Inferior parietal cortex (tissue), 1 donor: ENCODE measurements around the gene DEFB132.
A peak's percentile ranks its signal among the peaks of the same experiment; 100 is the strongest.
"Not testable (repeated sequence)": the region's sequence is repeated elsewhere in the genome, so short reads cannot be mapped to it uniquely, and the experiment has no call there.

Source experiments
- DNase-seq: peaks from one replicate; pipeline ENCODE4 v3.0.0-alpha.2; 2016; ENCODE audit errors: extremely low spot score

DEFB132 gene, protein sequence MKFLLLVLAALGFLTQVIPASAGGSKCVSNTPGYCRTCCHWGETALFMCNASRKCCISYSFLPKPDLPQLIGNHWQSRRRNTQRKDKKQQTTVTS

DNA sequence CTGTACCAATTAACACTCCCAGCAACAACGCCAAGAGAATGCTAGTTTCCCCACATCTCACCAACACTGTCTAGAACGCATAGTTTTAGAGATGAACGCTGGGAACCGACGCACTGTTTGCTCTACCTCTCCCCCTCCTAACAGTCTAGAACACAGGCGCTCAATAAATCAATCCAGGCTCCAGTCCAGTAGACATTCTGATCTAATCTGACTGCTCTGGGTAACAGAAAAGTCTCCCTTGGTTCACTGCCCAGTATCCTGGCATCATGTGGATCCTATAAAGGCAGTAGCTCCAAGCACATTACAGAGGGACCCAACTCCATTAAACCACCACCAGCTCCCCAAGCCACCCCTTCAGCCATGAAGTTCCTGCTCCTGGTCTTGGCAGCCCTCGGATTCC lies at the start of gene DEFB132:
DEFB132 (plus strand) TSS at position 306 of the 400 bp plus-strand sequence; CDS start at position 361, 55 bp downstream.
- no peak for DNase-seq

DNA sequence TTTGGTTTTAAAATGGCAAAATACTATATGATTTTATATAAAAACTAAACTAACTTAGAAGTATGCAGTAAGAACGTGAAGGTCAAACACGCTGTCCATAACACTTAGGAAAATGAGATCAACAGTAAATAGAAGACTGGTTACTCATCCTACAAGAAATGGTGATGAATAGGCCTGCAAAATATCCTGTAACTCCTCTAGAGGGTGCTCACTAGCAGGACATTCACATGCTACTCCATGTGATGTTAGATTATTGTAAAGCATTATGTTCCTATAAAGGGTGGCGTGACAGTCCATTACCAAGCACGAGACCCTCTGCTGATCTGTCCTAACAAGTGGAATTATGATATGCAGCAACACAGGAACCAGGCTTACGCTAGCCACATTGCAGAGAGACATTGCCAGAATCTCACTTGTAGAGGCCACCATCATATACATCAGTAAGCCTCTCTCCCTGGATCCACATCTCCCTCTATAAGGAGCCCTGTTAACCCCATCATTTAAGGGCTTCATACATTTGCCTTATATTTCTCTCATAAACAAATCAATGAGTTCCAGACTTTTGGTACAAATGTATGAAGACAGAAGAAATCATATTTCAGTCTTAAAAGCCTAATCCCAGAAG lies 48.5 kb upstream of the DEFB132 start:
- peak; percentile 34 for DNase-seq

DNA sequence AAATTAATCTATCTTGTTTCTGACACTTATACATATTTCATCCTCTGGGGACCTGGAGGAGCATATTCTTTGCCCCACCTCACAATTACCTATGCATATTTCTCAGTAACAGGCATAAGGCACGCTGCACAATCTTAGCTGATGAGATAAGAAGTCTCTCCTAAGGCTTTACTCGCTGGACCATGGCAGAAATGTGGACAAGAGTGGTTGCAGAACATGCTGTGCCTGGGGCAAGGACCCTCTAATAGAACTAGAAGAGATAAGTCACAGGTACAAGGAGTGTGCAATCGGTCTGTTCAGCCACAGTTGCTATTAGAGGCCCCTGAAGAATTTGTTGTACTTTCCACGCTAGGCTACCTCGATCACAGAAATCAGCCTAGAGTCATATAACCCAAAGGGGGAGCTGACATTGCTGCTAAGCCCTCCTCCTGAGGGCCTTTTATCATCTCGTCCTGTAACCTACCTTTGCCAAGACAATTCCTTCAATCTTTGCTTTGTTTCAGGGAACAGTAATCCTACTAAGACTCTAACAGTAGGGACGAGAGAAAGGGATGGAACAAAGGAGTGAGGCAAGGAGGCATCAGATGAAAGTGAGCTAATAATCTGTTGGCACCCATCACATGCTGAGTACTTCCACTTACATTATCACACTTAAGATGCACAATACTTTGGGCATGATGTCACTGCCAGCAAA lies 46.6 kb upstream of the DEFB132 start:
- DNase-seq = no peak

DNA sequence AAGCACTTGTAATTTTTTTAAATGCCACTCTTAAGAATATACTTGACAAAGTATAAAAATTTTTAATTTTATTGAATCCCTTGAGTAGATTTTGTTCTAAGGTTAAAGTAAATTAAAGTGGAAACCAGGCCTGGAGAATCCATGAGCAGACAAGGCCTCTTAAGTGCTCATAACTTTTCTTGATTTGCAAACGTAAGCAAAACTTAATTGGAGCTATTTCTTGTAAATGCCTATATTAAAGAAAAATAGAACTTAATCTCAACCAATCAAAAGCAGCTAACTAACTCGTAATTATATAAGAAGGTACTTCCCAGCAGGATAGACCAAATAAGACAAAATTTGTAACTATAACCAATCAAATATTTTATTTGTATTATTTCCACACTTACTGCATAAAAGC lies 43.1 kb upstream of the DEFB132 start:
- no peak for DNase-seq

DNA sequence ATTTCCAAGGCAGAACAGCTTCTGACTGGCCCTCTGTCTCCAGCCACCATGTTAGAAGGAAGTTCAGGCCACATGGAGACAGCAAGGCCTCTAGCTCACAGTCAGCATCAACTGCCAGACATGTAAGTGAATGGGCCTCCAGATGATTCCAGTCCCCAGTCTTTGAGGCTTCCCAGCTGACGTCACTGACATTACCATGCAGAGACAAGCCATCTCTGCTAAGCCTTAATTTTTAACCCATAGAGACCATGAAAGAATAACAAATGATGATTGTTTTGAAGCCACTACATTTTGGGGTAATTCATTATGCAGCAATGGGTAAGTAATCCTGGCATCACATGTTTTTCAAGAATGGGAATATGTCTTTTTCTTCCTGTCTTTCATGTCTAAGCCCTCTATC lies 41.7 kb upstream of the DEFB132 start:
- DNase-seq = no peak

DNA sequence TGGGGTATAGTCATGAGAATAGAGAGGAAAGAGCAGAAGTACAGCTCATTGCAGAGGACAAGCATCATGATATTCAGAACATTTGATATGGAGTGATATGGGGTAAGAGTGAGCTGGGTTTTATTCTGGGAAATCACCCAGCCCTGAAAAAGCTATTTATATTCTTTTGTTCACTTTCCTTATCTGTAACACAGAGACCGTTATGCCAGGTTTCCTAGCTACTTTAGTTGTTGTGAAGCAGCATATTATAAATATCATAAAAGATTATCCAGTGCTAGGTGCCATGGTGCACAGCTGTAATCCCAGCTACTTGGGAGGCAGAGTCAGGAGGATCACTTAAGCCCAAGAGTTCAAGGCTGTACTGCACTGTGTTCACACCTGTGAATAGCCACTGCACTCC lies 40.3 kb upstream of the DEFB132 start:
- DNase-seq = no peak

DNA sequence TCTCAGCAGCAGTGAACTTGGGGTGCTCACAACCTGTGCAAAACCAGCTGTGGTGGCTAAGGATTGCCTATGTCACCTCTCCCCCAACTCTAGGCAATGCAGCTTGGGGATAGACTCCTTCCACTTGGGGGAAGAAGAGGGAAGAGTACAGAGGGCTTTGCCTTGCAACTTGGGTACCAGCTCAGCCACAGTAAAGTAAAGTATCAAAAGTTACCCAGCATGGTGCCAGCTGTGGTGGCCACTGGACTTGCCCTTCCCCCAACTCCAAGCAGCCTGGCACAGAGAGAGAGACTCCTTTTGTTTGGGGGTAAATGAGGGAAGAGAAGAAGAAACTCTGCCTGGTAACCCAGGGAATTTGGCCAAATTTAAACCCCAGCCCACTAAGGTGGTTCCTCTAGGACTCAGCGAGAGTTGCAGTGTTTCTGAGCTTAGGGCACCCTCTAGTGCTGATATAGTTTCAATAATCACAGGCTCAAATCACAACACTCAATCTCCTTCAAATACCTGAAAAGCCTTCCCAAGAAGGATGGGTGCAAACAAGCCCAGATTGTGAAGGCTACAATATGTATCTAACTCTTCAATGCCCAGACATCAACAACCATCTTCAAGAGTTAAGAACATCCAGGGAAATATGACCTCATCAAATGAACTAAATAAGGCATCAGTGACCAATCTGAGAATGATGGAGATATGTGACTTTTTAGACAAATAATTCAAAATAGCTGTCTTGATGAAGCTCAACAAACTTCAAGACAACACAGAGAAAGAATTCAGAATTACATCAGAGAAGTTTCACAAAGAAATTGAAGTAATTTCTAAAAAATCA lies 38.0 kb upstream of the DEFB132 start:
- DNase-seq = peak; percentile 17

DNA sequence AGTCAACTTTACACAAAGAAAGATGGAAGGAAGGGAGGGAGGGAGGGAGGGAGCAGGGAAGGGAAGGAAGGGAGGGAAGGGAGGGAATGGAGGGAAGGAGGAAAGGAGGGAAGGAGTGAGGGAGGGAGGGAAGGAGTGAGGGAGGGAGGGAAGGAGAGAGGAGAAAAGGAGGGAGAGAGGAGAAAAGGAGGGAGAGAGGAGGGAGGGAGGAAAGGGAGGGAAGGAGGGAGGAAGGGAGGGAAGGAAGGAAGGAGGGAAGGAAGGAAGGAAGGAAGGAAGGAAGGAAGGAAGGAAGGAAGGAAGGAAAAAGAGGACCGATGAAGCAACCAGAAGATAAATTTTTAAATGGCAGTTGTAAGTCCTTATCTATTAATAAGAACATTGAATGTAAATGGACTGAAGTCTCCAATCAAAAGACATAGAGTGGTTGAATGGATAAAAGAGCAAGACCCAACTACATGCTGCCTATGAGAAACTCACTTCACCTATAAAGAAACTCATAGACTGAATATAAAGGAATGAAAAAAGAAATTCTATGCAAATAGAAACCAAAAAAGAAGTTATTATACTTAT lies 36.2 kb upstream of the DEFB132 start:
- DNase-seq = no peak

DNA sequence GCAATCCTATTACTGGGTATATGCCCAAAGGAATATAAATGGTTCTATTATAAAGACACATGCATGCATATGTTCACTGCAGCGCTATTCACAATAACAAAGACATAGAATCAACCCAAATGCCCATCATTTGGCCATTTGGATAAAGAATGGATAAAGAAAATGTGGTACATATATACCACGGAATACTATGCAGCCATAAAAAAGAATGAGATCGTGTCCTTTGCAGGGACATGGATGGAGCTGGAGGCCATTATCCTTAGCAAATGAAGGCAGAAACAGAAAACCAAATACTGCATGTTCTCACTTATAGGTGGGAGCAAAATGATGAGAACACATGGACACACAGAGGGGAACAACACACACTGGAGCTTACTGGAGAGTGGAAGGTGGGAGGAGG lies 31.6 kb upstream of the DEFB132 start:
- DNase-seq = not testable (repeated sequence)

DNA sequence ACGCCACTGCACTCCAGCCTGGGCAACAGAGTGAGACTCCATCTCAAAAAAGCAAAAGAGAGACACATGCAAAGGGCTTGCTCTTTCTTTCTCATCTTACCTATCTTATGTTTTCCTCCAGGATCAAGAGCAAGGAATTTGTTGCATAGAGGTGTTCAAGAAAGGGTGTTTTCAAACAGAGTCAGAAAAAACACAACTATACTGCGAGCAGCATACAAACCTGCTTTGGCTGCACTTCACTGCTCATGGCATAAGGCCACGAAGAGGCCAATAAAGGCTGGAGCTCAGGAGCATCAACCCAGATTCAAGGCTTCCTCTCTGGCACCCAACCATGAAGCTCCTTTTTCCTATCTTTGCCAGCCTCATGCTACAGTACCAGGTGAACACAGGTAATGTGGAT lies 30.6 kb upstream of the DEFB132 start, which contains the start of gene DEFB129:
DEFB129 (plus strand) TSS at position 301 of the 400 bp plus-strand sequence; CDS start at position 332, 31 bp downstream.
- no peak for DNase-seq

DNA sequence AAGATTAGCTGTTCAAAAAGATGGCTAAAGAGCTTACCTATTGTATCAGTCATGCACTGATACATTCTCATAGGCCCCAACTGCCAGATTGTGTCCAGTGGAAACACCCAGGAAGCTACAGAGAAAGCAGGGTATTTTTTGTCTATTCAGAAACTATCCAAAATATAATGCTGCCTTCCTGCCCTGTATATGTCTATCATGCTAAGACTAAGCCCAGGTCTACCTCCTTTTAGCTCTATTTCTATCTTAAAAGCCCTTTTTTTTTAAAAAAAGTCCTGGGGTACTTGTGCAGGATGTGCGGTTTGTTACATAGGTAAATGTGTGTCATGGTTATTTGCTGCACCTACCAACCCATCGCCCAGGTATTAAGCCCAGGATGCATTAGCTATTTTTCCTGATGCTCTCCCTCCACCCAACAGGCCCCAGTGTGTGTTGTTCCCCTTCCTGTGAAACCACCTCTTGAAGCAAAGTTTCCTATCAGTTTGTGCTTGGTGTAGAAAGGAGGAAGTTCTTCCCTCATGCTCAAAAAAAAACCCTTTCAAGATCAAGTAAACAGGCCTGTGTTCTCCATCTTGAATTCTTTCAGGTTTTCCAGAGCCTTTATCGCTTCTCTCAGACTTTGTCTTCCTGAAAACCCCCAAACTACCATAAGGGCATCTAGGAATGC lies 30.0 kb upstream of the DEFB132 start:
- no peak for DNase-seq

DNA sequence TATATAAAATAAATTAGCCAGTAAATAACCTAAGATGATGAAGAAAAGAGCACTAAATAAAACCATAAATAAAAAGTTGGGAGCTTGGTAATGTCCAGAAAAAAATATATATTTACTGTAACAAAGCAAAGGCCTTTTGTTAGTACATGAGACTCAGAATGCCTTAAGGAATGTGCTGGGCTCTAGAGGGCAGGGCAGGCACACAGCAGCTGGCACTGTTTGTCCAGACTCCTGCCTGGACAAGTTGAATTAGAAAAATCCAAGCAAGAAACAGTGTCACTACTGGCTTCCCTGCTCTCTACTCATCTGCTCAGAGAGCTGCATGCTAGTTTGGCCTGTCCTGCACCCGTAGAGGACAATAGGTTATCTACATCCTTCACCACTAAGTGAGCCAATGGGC lies 21.6 kb upstream of the DEFB132 start:
- DNase-seq = no peak

DNA sequence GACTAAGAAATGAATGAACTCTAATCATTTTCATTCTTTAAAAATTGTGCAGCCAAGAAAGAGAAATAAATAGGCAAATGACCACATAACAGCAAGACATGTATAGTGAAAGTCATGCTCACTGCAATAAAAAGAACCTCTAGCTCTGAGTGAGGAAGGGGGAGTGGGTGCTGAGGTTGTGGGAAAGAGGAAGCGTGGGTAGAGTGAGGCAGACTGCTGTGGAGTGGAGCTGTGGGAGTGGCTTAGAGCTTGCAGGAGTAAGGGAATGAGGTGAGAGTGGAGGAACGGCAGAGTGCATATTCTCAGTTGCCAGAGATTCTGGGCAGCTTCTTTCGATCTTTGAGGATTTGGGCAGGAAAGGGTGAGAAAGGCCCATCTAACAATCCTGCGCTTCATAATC lies 20.0 kb upstream of the DEFB132 start:
- DNase-seq = no peak

DNA sequence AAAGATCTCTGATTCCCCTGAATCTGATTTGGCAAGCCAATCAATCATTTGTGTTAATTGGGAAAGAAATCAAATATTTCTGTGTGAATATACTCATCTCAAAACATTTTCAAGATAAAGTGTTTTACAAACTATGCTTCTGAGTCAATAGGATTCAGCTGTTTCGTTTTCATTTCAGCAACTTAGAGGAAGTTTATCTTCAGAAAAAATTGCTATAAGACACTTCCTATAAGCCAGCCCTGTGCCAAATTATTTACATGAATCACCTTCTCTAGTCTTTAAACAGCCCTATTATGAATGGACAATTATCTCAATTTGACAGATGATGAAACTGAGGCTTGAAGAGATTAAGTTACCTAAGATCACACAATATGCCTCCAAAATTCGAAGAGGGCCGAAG lies 19.6 kb upstream of the DEFB132 start:
- DNase-seq = no peak

DNA sequence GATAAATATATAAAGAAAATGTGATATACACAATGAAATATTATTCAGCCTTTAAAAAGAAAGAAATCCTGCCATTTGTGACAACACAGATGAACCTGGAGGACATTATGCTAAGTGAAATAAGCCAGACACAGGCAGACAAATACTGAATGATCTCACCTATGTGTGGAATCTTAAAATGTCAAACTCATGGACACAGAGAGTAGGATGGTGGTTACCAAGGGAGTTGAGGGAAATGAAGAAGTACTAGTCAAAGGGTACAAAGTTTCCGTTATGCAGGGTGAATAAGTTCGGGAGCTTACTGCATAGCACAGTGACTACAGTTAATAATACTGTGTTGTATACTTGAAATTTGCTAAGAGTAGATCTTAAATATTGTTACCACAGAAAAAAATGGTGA lies 14.6 kb upstream of the DEFB132 start:
- DNase-seq = no peak

DNA sequence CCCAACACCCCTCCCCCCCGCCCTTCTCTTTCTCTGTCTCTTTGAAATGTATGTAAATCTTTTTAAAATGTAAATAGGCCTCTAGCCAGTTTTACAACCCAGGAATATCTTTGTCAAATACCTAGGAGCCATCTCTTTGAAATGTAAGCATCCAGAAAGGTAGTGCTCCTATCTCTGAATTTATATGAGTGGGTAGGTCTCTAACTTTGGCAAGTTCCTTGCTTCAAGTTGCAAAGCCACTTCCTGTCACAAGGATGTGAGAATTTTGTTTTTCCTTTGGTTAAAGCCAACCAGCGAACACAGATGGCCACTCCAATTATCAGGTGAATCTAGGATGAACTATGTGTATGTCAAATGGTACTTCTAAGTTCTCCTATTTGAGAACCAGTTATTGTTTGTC lies 6.2 kb upstream of the DEFB132 start:
- DNase-seq = no peak

DNA sequence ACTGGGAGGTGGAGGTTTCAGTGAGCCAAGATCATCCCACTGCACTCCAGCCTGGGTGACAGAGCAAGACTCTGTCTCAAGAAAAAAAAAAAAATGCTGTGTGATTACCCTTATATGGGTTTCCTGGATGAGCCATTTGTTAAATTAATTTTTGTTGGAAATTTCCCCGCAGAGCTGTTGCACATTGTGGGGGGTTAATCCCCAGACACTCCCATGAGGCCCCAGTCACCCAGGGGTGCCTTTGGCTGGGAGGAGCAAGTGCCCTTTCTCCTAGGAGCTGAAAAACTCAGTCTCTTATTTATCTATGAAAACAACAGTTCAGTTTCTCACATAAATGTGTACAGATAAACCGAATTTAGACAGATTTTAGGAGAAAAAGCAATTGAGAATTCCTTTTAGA lies 4.7 kb upstream of the DEFB132 start:
- DNase-seq = no peak

DNA sequence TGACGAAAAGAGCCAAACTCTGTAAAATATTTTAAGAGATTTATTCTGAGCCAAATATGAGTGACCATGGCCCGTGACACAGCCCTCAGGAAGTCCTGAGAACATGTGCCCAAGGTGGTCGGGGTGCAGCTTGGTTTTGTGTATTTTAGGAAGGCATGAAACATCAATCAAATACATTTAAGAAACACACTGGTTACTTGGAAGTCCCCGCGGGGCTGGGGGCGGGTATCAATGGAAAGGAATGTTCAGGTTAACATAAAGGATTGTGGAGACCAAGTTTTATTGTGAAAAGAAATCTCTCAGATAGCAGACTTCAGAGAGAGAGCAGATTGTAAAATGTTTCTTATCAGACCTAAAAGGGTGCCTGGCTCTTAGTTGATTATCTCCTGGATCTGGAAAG lies 4.1 kb upstream of the DEFB132 start:
- DNase-seq = not testable (repeated sequence)

DNA sequence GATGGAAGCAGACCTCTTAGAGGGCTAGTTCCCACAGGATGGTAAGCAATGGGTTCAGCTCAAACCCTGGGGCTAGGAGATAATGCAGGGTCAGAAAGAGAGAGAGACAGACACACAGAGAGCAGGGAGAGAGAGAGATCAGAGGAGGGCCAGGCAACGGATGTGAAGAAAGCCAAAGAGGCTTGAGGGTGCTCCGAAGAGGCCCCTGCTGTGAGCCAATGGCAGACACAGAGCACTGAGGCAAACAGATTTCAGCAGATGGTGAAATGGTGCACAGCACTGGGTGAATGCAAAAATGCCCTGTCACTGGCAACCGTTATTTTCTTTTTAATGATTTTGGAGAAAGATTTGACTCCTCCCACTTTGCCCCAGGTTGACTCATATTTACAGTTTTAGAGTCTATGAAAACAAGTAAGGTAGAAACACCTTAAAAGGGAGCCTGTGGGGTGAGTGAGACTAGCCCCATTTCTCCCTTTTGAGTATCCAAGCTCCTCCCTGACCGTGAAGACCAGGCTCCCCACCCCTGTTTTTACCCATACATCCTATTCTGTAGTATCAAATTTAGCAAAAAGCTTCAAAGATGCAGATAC lies 840 bp downstream of the DEFB132 start:
- DNase-seq = no peak

DNA sequence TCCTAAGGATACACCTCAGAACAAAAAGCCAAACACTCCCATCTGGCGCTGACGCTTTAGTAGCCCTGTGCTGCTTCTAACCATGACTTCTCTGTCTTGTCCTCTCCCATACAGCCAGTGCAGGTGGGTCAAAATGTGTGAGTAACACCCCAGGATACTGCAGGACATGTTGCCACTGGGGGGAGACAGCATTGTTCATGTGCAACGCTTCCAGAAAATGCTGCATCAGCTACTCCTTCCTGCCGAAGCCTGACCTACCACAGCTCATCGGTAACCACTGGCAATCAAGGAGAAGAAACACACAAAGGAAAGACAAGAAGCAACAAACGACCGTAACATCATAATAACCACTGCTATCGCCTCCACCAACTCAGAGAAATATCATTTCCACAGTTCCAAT lies 1.4 kb downstream of the DEFB132 start:
- DNase-seq = no peak

DNA sequence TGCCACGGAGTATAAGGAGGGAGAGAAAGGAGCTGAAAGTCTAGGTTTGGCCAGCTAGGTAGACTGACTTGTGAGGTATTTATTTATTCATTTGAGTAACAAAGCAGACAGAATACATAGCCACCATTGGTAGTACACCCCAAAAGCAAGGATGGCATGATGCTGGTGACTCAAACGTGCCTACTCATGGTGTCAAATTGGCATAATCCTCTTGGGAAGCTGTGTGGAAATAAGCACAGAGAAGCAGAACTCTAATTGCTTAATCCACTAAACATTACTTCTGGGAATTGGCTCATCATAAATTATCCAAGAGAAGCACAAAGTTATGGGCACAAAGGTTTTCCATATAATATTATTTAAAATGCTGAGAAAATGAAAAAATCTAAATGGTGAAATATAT lies 2.5 kb downstream of the DEFB132 start:
- no peak for DNase-seq
